Measurements from ENCODE around the gene FRK. TPM values are rescaled to one million over a fixed set of nuclear protein-coding genes. Genes with fewer than 3 reads are reported as not detected.

FRK gene
- total RNA-seq, 2 donors from 2014 or later, result 1.4 to 2.9 TPM

- no peaks in the 10 kb centered on the region for H3K4me1 ChIP-seq (ENCODE audit: control insufficient read depth, insufficient read depth, low read length)
- H3K4me3 ChIP-seq (ENCODE audit: low read length), result no peak overlapping the region
- H3K27me3 Mint-ChIP-seq (ENCODE audit: insufficient read depth), result no peaks in the 10 kb centered on the region
- no peak overlapping the region for H3K9ac ChIP-seq (ENCODE audit: extremely low read depth, low read length, poor library complexity, severe bottlenecking)
- DNase-seq, result no peak
- no peak overlapping the region for H3K4me3 Mint-ChIP-seq
- H3K36me3 ChIP-seq (ENCODE audit: control insufficient read depth, insufficient read depth, low read length), result no peaks in the 10 kb centered on the region
- peaks cover 6% of the 10 kb centered on the region for H3K36me3 Mint-ChIP-seq (ENCODE audit: low read depth)
- H3K9me3 ChIP-seq (ENCODE audit: control insufficient read depth, low read length), result peaks cover 15% of the 10 kb centered on the region
- 87 to 94% methylated on average over 4 of the region's 4 CpGs for whole genome bisulfite sequencing, 2 experiments (ENCODE audit: insufficient coverage in 1 of 2, insufficient read length in 1 of 2)
- peaks cover 3% of the 10 kb centered on the region for H3K9me3 Mint-ChIP-seq
- no peaks in the 10 kb centered on the region for H3K4me1 Mint-ChIP-seq
- TF ChIP-seq CTCF (conservative IDR thresholded peaks at IDR 0.05), result no peak
- H3K27me3 ChIP-seq (ENCODE audit: control insufficient read depth, insufficient read depth, low read length, poor library complexity, severe bottlenecking), result no peaks in the 10 kb centered on the region
- no peak overlapping the region for H3K27ac ChIP-seq (ENCODE audit: low read depth, low read length)
- H3K27ac Mint-ChIP-seq, result no peak overlapping the region
Measured at GRCh38 chr6:116087437-116088027, 26.8 kb upstream of the FRK start.

GRCh38 chr6:116084284-116084683 is 23.6 kb upstream of the FRK start:
- no peak overlapping the region for H3K4me3 Mint-ChIP-seq
- H3K36me3 Mint-ChIP-seq (ENCODE audit: low read depth), result no peaks in the 10 kb centered on the region

GRCh38 chr6:116083052-116083451 is 22.4 kb upstream of the FRK start:
- no peak for DNase-seq
- no peak for TF ChIP-seq CTCF (conservative IDR thresholded peaks at IDR 0.05)
- no peak overlapping the region for H3K27ac ChIP-seq (ENCODE audit: low read depth, low read length)
- Mint-ChIP-seq H3K9me3 (no peaks in the 10 kb centered on the region), H3K27ac (no peak overlapping the region), H3K27me3 (ENCODE audit: insufficient read depth) (no peaks in the 10 kb centered on the region), H3K4me1 (no peaks in the 10 kb centered on the region), H3K36me3 (ENCODE audit: low read depth) (no peaks in the 10 kb centered on the region), H3K4me3 (no peak overlapping the region)
- no peaks in the 10 kb centered on the region for H3K27me3 ChIP-seq (ENCODE audit: control insufficient read depth, insufficient read depth, low read length, poor library complexity, severe bottlenecking)
- H3K4me1 ChIP-seq (ENCODE audit: control insufficient read depth, insufficient read depth, low read length), result no peaks in the 10 kb centered on the region
- no peaks in the 10 kb centered on the region for H3K9me3 ChIP-seq (ENCODE audit: control insufficient read depth, low read length)
- 87 to 90% methylated on average over 3 to 5 of the region's 5 CpGs for WGBS, 2 experiments (ENCODE audit: insufficient coverage in 1 of 2, insufficient read length in 1 of 2)
- H3K9ac ChIP-seq (ENCODE audit: extremely low read depth, low read length, poor library complexity, severe bottlenecking), result no peak overlapping the region
- H3K36me3 ChIP-seq (ENCODE audit: control insufficient read depth, insufficient read depth, low read length), result no peaks in the 10 kb centered on the region
- no peak overlapping the region for H3K4me3 ChIP-seq (ENCODE audit: low read length)

More at GRCh38 chr6:116084284-116084683, 23.6 kb upstream of the FRK start:
- no peak overlapping the region for H3K27ac Mint-ChIP-seq
- 95 to 100% methylated on average over 2 of the region's 2 CpGs for WGBS, 2 experiments (ENCODE audit: insufficient coverage in 1 of 2, insufficient read length in 1 of 2)
- no peaks in the 10 kb centered on the region for H3K9me3 Mint-ChIP-seq
- H3K27me3 ChIP-seq (ENCODE audit: control insufficient read depth, insufficient read depth, low read length, poor library complexity, severe bottlenecking), result no peaks in the 10 kb centered on the region
- no peaks in the 10 kb centered on the region for H3K27me3 Mint-ChIP-seq (ENCODE audit: insufficient read depth)
- H3K4me1 Mint-ChIP-seq, result no peaks in the 10 kb centered on the region
- no peak overlapping the region for H3K4me3 ChIP-seq (ENCODE audit: low read length)
- H3K9me3 ChIP-seq (ENCODE audit: control insufficient read depth, low read length), result peaks cover 1% of the 10 kb centered on the region
- H3K9ac ChIP-seq (ENCODE audit: extremely low read depth, low read length, poor library complexity, severe bottlenecking), result no peak overlapping the region
- H3K36me3 ChIP-seq (ENCODE audit: control insufficient read depth, insufficient read depth, low read length), result no peaks in the 10 kb centered on the region
- no peak for DNase-seq
- TF ChIP-seq CTCF (conservative IDR thresholded peaks at IDR 0.05), result no peak
- no peaks in the 10 kb centered on the region for H3K4me1 ChIP-seq (ENCODE audit: control insufficient read depth, insufficient read depth, low read length)
- H3K27ac ChIP-seq (ENCODE audit: low read depth, low read length), result no peak overlapping the region
